Measurements from ENCODE around the gene IL11. TPM values are rescaled to one million over a fixed set of nuclear protein-coding genes. Genes with fewer than 3 reads are reported as not detected.
"Not testable (repeated sequence)": the region's sequence is repeated elsewhere in the genome, so short reads cannot be mapped to it uniquely, and the experiment has no call there.

Gene IL11
- total RNA-seq, 1 donor from 2014 or later = 3.1 TPM

DNA sequence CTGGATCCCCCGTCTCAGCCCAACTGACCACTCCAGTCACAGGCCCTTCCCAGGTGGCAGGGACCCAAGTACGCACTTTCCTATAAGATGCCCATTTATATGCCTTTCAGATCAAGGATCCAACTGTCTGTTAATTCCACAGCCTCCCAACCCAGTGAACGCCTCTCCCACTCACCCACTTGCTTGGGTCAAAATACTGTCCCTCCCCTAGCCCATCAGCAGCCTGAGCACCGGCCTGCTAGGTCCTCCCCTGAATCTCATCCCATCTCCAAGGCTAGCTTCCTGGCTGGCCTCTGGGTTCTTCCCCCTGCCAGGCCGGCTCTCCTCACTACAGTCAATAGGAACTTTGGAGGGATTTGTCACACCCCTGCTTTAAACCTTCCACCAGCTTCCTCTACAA, 35.4 kb upstream of the IL11 start:
- H3K4me3 Mint-ChIP-seq (ENCODE audit: unreplicated experiment) = peak overlapping the region; percentile 86
- peak overlapping the region; percentile 75 for H3K27ac Mint-ChIP-seq (ENCODE audit: unreplicated experiment)
- TF ChIP-seq, protein P1, sequence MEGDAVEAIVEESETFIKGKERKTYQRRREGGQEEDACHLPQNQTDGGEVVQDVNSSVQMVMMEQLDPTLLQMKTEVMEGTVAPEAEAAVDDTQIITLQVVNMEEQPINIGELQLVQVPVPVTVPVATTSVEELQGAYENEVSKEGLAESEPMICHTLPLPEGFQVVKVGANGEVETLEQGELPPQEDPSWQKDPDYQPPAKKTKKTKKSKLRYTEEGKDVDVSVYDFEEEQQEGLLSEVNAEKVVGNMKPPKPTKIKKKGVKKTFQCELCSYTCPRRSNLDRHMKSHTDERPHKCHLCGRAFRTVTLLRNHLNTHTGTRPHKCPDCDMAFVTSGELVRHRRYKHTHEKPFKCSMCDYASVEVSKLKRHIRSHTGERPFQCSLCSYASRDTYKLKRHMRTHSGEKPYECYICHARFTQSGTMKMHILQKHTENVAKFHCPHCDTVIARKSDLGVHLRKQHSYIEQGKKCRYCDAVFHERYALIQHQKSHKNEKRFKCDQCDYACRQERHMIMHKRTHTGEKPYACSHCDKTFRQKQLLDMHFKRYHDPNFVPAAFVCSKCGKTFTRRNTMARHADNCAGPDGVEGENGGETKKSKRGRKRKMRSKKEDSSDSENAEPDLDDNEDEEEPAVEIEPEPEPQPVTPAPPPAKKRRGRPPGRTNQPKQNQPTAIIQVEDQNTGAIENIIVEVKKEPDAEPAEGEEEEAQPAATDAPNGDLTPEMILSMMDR (IDR thresholded peaks at IDR 0.05) = no peak
- peaks cover 37% of the 10 kb centered on the region for H3K36me3 Mint-ChIP-seq (ENCODE audit: low read depth)
- H3K4me1 Mint-ChIP-seq (ENCODE audit: low read depth) = peaks cover 29% of the 10 kb centered on the region
- no peaks in the 10 kb centered on the region for H3K27me3 Mint-ChIP-seq (ENCODE audit: low read depth)
- peaks cover 9% of the 10 kb centered on the region for H3K9me3 Mint-ChIP-seq (ENCODE audit: low read depth)
- DNase-seq (ENCODE audit: low spot score) = no peak

DNA sequence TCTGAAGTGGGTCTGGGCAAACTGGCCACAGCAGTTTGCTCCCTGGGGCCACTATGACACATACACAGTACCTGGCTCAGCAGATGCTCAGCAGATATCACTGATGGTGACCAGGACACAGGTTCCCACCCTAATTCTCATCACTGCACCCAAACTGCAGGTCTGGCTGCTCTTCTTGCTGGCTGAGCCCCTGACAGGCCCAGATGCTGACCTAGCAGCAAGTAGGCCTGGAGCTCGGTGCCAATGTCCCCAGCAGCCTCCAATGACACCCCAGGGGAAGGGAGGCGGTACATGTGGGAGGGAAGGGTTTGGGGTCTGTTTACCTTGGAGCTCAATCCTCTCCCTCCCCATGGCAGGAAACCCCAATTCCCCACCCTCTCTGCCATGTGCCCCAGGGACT, 32.2 kb upstream of the IL11 start:
- Mint-ChIP-seq H3K36me3 (ENCODE audit: low read depth) (peaks cover 39% of the 10 kb centered on the region), H3K27ac (ENCODE audit: unreplicated experiment) (no peak overlapping the region), H3K4me1 (ENCODE audit: low read depth) (peaks cover 25% of the 10 kb centered on the region), H3K27me3 (ENCODE audit: low read depth) (no peaks in the 10 kb centered on the region), H3K9me3 (ENCODE audit: low read depth) (no peaks in the 10 kb centered on the region), H3K4me3 (ENCODE audit: unreplicated experiment) (no peak overlapping the region)
- TF ChIP-seq, protein P1 (IDR thresholded peaks at IDR 0.05) = no peak
- no peak for DNase-seq (ENCODE audit: low spot score)

DNA sequence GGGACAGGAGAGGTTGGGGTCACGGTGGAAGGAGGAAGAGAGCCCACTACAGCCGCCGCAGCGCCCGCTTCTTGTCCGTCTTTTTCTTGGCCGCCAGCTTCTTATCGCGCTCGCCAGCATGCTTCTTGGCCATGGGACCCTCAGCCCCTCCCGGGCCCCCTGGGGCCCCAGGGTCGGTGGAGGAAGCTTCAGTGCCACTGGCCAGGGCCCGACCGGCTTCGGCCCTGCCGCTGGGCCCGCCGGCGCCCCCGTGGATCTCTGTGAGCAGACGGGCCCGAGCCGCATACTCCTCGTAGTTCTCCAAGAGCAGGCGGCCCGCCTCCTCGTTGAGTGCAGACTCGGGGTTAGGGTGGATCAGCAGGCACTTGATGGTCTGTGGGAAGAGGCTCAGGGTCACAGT, 31.1 kb upstream of the IL11 start:
- Mint-ChIP-seq H3K36me3 (ENCODE audit: low read depth) (peaks cover 36% of the 10 kb centered on the region), H3K4me1 (ENCODE audit: low read depth) (peaks cover 18% of the 10 kb centered on the region)
- H3K4me3 Mint-ChIP-seq (ENCODE audit: unreplicated experiment); H3K27me3 Mint-ChIP-seq (ENCODE audit: low read depth); H3K9me3 Mint-ChIP-seq (ENCODE audit: low read depth); H3K27ac Mint-ChIP-seq (ENCODE audit: unreplicated experiment); DNase-seq (ENCODE audit: low spot score): not testable (repeated sequence)

DNA sequence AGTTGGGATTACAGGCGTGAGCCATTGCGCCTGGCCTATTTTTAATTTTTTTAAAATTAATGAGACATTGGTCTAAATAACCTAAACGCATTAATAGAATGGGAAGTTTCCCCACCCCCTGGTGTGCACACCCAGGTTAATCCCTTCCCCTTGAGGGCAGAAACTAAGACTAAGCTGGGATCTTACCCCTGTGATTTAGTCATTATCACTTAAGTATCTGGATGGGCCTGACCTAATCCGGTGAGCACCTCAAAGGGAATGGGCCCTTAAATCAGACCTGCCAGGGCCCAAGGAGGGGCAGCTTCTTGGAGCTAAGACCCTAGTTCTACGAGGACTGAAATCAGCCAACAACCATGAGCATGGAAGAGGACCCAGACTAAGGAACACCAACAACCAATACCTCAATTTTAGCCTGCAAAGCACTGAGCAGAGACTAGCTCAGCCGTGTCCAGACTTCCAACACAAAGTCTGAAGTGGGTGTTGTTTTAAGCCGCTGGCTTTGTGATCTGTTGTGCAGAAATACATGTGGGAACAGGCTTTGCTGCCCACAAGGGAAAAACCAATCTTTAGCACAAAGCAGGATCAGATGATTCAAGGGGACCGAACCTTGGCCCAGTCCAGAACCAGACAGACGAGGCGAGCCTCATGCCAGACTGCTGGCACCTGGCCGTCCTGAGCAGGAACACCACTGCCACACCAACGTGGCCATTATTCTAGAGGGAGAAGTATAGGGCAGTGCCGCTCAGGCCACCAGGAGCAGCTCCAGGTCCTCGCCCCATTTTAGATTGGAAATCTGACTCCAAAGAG, 30.2 kb upstream of the IL11 start:
- TF ChIP-seq, protein P1 (IDR thresholded peaks at IDR 0.05) = no peak
- peaks cover 27% of the 10 kb centered on the region for H3K36me3 Mint-ChIP-seq (ENCODE audit: low read depth)
- peaks cover 9% of the 10 kb centered on the region for H3K4me1 Mint-ChIP-seq (ENCODE audit: low read depth)
- no peaks in the 10 kb centered on the region for H3K9me3 Mint-ChIP-seq (ENCODE audit: low read depth)
- H3K4me3 Mint-ChIP-seq (ENCODE audit: unreplicated experiment) = no peak overlapping the region
- H3K27ac Mint-ChIP-seq (ENCODE audit: unreplicated experiment) = no peak overlapping the region
- no peak for DNase-seq (ENCODE audit: low spot score)
- H3K27me3 Mint-ChIP-seq (ENCODE audit: low read depth) = no peaks in the 10 kb centered on the region

DNA sequence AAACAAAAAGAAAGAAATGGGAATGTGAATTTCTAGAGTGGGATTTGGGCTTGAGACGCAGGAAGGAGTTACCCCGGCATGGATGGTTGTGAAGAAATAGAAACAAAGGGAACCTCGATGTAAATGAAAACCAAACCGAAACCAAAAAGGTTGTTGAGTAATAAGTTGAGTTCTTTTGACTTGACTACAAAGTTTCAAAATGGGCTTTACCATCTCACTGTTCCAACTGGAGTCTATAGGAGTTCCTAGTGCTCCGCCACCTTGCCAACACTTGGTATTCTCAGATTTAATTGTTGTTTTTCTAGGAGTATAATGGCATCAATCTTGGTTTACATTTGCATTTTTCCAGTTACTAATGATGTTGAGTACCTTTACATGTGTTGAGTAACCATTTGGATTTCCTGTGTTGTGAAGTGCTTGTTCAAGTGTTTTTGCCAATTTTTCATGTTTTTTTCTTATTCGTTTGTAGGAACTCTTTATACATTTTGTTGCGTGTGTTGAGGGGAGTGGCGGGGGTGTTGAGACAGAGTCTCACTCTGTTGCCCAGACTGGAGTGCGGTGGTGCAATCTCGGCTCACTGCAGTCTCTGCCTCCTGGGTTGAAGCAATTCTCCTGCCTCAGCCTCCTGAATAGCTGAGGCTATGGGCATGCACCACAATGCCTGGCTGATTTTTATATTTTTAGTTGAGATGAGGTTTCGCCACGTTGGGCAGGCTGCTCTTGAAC, 28.1 kb upstream of the IL11 start:
- H3K4me1 Mint-ChIP-seq (ENCODE audit: low read depth) = peaks cover 3% of the 10 kb centered on the region
- H3K36me3 Mint-ChIP-seq (ENCODE audit: low read depth) = peaks cover 21% of the 10 kb centered on the region
- DNase-seq (ENCODE audit: low spot score) = no peak
- TF ChIP-seq, protein P1 (IDR thresholded peaks at IDR 0.05) = no peak
- no peaks in the 10 kb centered on the region for H3K27me3 Mint-ChIP-seq (ENCODE audit: low read depth)
- H3K27ac Mint-ChIP-seq (ENCODE audit: unreplicated experiment) = no peak overlapping the region
- H3K4me3 Mint-ChIP-seq (ENCODE audit: unreplicated experiment) = no peak overlapping the region
- H3K9me3 Mint-ChIP-seq (ENCODE audit: low read depth) = no peaks in the 10 kb centered on the region
